Endothelial cell (in vitro differentiated cells): ENCODE measurements around the gene CERKL. TPM values are rescaled to one million over a fixed set of nuclear protein-coding genes. Genes with fewer than 3 reads are reported as not detected.

Experiments
- DNase-seq: peaks from one replicate; pipeline ENCODE4 v3.0.0; 2021; ENCODE audit warnings: low spot score
- H3K27ac Mint-ChIP-seq: one replicate; pipeline ENCODE4 v1.8.0; 2021; ENCODE audit warnings: mixed read lengths, inconsistent platforms; ENCODE audit not compliant: unreplicated experiment
- H3K27me3 Mint-ChIP-seq: one replicate; pipeline ENCODE4 v1.8.0; 2021; ENCODE audit warnings: mild to moderate bottlenecking, moderate library complexity, mixed read lengths, inconsistent platforms; ENCODE audit not compliant: unreplicated experiment
- H3K36me3 Mint-ChIP-seq: one replicate; pipeline ENCODE4 v1.8.0; 2021; ENCODE audit warnings: mild to moderate bottlenecking, low read depth, mixed read lengths, inconsistent platforms; ENCODE audit not compliant: unreplicated experiment
- H3K4me1 Mint-ChIP-seq: one replicate; pipeline ENCODE4 v1.8.0; 2021; ENCODE audit warnings: mild to moderate bottlenecking, mixed read lengths, inconsistent platforms; ENCODE audit not compliant: unreplicated experiment
- H3K4me3 Mint-ChIP-seq: one replicate; pipeline ENCODE4 v1.8.0; 2021; ENCODE audit warnings: mild to moderate bottlenecking, mixed read lengths, inconsistent platforms; ENCODE audit not compliant: unreplicated experiment
- H3K9me3 Mint-ChIP-seq: one replicate; pipeline ENCODE4 v1.8.0; 2021; ENCODE audit warnings: mixed read lengths, inconsistent platforms; ENCODE audit not compliant: unreplicated experiment
- total RNA-seq: library from RNA; stranded (reverse); fragmentation: NEBNext Ultra II Directional; extraction: Animal tissue kit (Norgen Biotek cat#: 25700); gene quantifications from one replicate; pipeline ENCODE4 v1.2.1, GENCODE V29; 2021; ENCODE audit not compliant: unreplicated experiment
- TF ChIP-seq, protein P1 (sequence below): fragments of 200-600 bp; sonication (generic); IDR thresholded peaks from one replicate; pipeline ENCODE4 v1.5.0; 2021; ENCODE audit warnings: antibody characterized with exemption; ENCODE audit not compliant: unreplicated experiment

Gene CERKL
- total RNA-seq, 1 donor from 2014 or later: 0.08 TPM

DNA sequence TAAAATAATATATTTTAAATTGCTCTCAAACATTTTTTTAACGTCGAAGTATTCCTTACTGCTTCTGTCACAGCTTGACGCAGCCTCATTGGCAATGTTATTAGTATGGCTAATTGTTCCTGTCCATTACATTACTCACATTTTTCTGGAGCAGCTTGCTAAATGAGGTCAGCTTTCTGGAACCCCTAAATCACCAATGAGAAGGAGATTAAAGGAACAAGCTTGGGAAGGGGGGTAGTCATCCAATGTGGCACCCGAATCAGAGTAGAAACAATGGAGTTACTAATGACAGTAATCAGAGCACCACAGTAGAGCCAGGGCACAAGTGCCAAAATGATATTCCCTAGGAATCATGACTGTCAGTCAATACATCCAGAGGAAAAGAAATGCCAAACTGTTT is 18.3 kb upstream of the CERKL start:
- H3K27me3 Mint-ChIP-seq: peaks cover 13% of the 10 kb centered on the region
- TF ChIP-seq, protein P1, sequence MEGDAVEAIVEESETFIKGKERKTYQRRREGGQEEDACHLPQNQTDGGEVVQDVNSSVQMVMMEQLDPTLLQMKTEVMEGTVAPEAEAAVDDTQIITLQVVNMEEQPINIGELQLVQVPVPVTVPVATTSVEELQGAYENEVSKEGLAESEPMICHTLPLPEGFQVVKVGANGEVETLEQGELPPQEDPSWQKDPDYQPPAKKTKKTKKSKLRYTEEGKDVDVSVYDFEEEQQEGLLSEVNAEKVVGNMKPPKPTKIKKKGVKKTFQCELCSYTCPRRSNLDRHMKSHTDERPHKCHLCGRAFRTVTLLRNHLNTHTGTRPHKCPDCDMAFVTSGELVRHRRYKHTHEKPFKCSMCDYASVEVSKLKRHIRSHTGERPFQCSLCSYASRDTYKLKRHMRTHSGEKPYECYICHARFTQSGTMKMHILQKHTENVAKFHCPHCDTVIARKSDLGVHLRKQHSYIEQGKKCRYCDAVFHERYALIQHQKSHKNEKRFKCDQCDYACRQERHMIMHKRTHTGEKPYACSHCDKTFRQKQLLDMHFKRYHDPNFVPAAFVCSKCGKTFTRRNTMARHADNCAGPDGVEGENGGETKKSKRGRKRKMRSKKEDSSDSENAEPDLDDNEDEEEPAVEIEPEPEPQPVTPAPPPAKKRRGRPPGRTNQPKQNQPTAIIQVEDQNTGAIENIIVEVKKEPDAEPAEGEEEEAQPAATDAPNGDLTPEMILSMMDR: no peak
- no peak overlapping the region for H3K4me3 Mint-ChIP-seq
- no peaks in the 10 kb centered on the region for H3K9me3 Mint-ChIP-seq
- peaks cover 5% of the 10 kb centered on the region for H3K36me3 Mint-ChIP-seq
- no peak for DNase-seq
- peaks cover 9% of the 10 kb centered on the region for H3K4me1 Mint-ChIP-seq
- H3K27ac Mint-ChIP-seq: no peak overlapping the region

DNA sequence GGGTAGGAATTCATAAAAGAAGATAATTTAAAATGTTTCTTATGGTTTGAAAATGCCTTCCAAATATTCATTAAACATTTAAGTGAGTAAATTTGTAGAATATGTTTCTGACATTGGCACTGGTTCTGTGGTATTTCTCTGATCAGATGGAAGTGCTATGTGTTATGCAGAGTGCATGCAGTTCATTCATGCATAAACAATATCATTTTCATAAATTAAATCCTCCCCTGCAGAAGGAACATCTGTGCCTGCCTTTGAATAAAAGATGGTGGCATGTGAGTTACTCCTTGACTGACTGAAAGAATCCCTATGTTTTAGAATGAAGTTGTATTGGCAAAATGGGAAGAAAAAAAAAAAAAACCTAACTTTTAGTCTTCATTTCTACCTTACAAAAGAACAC is 17.6 kb upstream of the CERKL start:
- Mint-ChIP-seq H3K4me3 (no peak overlapping the region), H3K4me1 (peaks cover 9% of the 10 kb centered on the region), H3K36me3 (peaks cover 5% of the 10 kb centered on the region), H3K27me3 (peaks cover 11% of the 10 kb centered on the region), H3K9me3 (no peaks in the 10 kb centered on the region), H3K27ac (no peak overlapping the region)
- TF ChIP-seq, protein P1: no peak
- no peak for DNase-seq

DNA sequence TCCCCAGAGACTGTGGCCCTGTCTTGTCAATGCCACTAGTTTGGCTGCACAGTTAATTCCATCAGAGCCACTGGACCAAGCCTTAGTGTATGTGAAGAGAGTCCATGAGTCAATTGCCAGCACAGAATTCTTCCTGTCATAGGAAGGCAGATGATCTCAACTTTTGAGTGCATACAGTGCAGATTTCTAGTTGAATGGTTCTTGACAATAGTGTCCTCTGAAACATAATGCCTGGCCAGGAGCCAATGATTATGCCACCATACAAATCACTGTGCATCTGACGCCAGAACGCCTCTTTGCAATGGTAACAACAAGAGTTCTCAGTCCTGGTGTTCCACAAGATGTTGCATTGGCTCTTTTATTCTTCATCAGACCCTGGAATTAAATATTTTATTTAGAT is 16.3 kb upstream of the CERKL start:
- Mint-ChIP-seq H3K27me3 (peaks cover 5% of the 10 kb centered on the region), H3K9me3 (no peaks in the 10 kb centered on the region)

DNA sequence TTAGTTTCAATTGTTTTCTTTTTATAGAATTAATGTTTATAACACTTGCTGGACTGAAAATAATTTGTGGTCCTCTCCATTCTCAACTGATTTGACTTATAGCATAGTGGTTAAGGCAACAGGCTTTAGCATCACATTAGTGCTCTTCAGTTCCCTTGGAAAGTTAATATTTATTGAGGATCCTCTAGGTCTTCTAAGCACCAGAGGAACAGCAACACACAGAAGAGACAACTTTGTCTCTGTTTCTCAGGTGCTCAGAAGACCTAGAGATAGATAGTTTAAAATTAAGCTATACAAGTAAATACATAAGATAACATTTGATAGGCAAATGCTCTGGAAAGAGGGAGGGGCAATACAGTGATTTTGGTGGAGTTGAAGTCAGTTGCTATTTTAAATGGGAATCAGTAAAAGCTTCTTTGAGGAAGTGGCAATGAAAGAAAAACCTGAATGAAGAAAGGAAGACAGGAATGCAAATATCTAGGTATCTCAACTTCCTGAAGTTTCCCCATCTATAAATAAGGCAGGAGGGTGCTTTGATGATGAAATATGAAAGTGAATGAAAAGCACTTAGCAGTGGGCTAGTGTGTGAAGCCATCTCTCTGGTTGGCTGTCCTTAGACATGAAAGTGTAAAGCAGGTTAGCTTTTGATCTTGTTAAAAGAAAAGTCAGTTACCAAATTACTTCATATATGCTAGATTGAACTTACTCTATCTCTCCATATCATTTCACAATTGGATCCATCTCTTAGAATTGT is 15.5 kb upstream of the CERKL start:
- Mint-ChIP-seq H3K27ac (no peak overlapping the region), H3K27me3 (peaks cover 1% of the 10 kb centered on the region), H3K4me3 (no peak overlapping the region), H3K9me3 (no peaks in the 10 kb centered on the region), H3K36me3 (no peaks in the 10 kb centered on the region), H3K4me1 (no peaks in the 10 kb centered on the region)
- DNase-seq: no peak
- TF ChIP-seq, protein P1: no peak

More for the DNA sequence above, 16.3 kb upstream of the CERKL start:
- peaks cover 5% of the 10 kb centered on the region for H3K36me3 Mint-ChIP-seq
- TF ChIP-seq, protein P1: no peak
- H3K4me3 Mint-ChIP-seq: no peak overlapping the region
- no peak overlapping the region for H3K27ac Mint-ChIP-seq
- H3K4me1 Mint-ChIP-seq: peaks cover 6% of the 10 kb centered on the region
- no peak for DNase-seq

DNA sequence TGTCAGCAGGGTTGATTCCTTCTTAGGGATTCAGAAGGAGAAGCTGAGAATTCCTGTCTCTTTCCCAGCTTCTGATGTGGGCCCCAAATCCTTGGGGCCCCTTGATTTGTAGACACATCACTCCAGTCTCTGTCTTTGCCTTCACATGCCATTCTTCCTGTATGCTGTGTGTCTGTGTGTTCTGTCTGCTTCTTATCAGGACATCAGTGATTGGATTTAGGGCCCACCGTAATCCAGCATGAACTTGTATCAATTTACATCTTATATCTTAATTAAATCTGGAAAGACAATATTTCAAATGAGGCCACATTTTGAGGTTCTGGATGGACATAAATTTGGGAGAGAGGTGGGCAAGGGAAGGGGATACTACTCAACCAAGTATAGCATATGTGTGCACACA is 13.7 kb upstream of the CERKL start:
- TF ChIP-seq, protein P1: no peak
- Mint-ChIP-seq H3K4me1 (no peaks in the 10 kb centered on the region), H3K36me3 (no peaks in the 10 kb centered on the region), H3K9me3 (no peaks in the 10 kb centered on the region), H3K4me3 (no peak overlapping the region), H3K27ac (no peak overlapping the region), H3K27me3 (peaks cover 1% of the 10 kb centered on the region)
- no peak for DNase-seq
